D721Med (cell line): ENCODE measurements around the gene SERGEF.

Experiments used
- DNase-seq: peaks from one replicate; pipeline ENCODE4 v3.0.0; 2011; ENCODE audit warnings: low spot score; ENCODE audit not compliant: insufficient read length
- FAIRE-seq: peaks from 2 replicates; lab custom pipeline; 2011; peaks lifted over from hg19 to GRCh38; lab: Jason Lieb, UNC
- TF ChIP-seq, protein P1 (sequence below): IDR thresholded peaks from 2 replicates; pipeline ENCODE4 v1.5.1; 2012; ENCODE audit warnings: mild to moderate bottlenecking, control low read depth; ENCODE audit not compliant: insufficient read depth; ENCODE audit errors: missing control alignments

The SERGEF gene

DNA sequence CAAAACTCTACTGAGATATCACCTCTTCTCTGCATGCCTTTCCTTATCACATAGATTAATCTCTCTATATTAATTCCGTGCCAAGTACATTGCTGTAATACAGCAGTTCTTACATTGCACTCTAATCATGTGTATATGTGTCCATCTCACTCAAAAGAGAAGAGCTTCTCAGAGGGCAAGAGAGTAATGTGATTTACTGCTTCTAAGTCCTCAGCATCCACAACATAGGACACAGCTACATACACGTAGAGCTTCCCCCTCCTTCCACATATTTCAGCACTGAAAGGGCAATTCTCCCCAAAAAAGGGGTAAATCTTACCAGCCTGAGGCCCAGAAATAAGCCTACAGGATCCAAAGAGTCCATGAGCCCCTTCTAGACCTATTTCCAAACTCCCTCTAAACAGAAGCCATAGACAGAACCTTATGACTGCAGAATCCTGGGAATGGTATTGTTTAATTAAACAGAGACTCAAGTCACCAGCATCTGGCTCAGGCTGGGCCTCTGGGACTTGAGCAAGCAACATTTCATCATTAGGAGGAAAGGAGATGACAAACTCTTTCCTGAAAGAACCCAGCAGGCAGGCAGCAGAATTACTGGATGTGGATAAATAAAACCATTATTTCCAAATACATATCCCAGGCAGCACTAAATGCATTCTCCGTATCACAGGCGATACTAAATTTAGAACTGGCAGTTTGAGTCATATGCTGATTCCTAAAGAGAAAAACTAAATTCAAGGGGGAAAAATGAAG, 191.0 kb downstream of the SERGEF start:
- no peak for DNase-seq
- TF ChIP-seq, protein P1, sequence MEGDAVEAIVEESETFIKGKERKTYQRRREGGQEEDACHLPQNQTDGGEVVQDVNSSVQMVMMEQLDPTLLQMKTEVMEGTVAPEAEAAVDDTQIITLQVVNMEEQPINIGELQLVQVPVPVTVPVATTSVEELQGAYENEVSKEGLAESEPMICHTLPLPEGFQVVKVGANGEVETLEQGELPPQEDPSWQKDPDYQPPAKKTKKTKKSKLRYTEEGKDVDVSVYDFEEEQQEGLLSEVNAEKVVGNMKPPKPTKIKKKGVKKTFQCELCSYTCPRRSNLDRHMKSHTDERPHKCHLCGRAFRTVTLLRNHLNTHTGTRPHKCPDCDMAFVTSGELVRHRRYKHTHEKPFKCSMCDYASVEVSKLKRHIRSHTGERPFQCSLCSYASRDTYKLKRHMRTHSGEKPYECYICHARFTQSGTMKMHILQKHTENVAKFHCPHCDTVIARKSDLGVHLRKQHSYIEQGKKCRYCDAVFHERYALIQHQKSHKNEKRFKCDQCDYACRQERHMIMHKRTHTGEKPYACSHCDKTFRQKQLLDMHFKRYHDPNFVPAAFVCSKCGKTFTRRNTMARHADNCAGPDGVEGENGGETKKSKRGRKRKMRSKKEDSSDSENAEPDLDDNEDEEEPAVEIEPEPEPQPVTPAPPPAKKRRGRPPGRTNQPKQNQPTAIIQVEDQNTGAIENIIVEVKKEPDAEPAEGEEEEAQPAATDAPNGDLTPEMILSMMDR, result no peak
- FAIRE-seq, result no peak

DNA sequence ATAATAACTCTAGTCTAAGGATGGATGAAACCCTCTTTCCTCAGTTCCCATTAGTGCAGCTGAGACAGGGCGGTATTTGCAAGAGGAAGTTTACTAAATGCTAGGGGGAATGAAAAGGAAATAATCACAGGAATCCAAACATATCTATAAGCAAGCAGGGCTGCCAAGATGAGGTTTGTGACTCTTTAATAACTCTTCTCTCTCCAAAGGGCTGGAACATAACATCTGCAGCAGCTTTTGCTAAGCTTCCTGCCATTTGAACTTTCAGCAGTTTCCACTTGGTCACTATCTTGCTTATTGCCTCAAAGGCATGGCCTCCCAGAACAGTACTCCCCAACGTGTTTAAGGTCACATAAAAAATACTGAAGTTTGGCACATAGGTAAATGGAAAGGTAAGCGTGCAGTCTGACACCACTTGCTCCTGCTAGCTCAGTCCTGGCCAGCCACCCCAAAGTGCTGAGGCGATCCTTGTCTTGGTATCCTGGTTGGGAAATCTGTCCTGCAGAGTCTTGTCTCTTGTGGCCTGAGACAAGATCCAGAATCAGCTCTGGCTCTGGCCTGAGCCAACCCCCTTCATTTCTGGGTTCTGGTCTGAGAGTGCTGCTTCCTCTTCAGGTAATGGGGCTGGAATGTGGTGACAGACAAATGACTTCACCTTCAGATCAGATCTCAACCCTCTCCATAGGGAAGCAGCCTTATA, 196.5 kb downstream of the SERGEF start:
- TF ChIP-seq, protein P1, result no peak
- FAIRE-seq (no peak), DNase-seq (no peak)

DNA sequence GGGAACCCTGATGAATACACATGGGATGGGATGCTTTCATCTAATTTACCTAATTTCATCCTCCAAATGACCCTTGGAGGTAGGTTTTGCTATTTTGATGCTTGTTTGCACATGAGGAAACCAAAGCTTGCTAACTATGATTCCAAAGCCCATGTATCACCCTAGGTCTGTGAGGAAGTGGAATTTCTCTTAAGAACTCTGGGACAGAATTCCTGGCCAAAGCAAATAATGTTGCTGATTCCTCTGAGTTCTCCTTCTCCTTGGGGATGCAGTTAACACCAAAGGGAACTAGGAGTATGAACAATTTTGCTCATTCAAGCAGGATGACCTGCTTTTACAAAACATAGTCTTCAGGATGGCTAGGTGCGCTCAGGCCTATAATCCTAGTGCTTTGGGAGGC, 198.3 kb downstream of the SERGEF start:
- no peak for FAIRE-seq
- no peak for DNase-seq
- TF ChIP-seq, protein P1, result no peak

DNA sequence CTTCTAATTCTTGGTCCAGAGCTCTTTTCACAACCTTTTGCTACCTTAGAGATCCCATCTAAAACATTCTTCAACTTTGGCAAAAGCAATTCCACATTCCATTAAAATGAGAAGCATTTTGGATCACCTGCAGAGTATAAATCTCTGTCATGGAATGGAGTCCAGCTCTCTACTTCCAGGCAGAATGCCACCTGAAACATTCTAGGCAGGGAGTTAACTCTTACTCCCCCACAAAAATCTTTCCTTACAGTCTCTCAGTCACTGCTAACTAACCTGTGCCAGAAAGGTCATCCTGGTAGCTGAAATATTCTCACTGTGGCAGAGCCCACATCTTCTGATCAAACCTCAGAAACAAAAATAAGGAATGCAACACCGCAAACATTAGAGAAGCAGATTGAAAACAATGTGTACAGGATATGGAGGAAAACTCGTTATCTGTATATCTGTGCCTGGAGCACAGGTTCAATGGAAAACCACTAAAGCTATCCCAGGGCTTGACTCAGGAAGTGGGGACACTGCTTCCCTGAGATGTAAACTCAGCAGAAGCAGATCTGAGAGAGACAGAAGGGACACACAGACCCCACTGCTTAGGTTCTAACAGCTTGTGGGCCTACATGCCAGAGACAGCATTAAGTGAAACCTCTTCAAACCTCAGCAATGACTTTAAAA, 199.3 kb downstream of the SERGEF start:
- no peak for DNase-seq
- no peak for FAIRE-seq
- TF ChIP-seq, protein P1, result no peak

DNA sequence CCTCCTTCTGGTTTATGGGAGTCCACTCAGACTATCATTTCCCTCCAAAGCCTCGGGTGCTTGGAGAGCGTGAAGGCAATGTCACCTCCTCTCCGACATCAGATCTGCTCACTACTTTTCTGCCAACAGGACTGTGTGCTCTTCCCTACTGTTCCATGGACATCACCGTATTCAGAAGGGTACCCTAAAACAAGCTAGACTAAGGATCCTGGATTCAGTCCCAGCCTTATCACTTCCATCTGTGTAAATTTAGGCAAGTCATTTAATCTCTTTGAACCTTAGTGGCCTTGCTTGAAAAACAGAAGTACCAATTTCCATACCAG, 200.0 kb downstream of the SERGEF start:
- TF ChIP-seq, protein P1, result no peak
- DNase-seq (no peak), FAIRE-seq (no peak)

DNA sequence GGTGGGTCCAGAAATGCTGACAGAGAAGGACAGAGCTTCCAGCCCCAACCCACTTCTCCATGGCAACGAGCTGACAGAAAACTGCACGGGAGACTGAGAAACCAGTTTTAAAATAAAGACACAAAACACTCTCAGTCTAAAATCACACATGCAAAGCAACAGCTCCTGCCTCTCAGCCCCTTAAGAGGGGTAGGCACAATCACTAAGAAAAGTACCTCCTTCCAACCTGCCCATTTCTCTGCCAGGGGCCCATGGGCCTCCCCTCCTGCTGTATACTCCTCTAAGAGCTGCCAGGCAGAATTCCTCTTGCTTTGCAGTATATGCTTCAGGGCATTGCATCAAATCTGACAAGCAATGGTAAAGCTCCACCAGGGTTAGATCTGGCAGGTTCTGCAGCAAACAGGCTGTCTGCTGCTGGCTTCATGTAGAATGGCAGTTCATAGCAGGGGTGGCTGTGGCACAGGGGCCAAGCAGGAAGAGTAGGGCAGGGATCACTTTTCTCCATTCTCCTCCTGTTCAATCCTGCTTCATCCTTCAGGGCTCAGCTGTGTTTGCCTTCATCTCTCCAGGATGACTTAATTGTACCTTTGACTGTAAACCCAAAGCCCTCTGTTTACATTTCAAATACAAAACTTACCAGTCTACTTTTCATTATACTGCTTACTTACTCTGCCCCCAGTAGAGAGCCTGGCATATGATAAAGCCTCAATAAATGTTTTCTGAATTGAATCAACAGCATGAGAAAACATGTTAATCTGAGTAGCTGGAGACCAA, 200.6 kb downstream of the SERGEF start:
- no peak for DNase-seq
- TF ChIP-seq, protein P1, result no peak

More for the DNA sequence above, 200.6 kb downstream of the SERGEF start:
- no peak for FAIRE-seq
